H1 (cell line): ENCODE data around the gene TMEM131L. TPM values are rescaled to one million over a fixed set of nuclear protein-coding genes. Genes with fewer than 3 reads are reported as not detected.

ENCODE experiments used
- CTCF ChIA-PET: fragments of 300-600 bp; sonication (Branson Sonifier 250); formaldehyde crosslinking; loops from one replicate; lab custom pipeline; 2021; ENCODE audit not compliant: partially characterized antibody; lab: Charles Lee
- POLR2A ChIA-PET: fragments of 300-600 bp; sonication (Branson Sonifier 250); formaldehyde crosslinking; loops from one replicate; lab custom pipeline; 2021; ENCODE audit warnings: inconsistent platforms; ENCODE audit not compliant: partially characterized antibody; lab: Charles Lee
- DNase-seq, 2 experiments: peaks; one replicate each; pipeline versions ENCODE4 v3.0.0 to v3.0.0-alpha.2; 2010 to 2022; ENCODE audit warnings: low spot score in 2 of 2, low read depth in 1 of 2, mixed read lengths in 1 of 2
- FAIRE-seq: peaks from 2 replicates; lab custom pipeline; 2011; peaks lifted over from hg19 to GRCh38; lab: Jason Lieb, UNC
- H2AFZ ChIP-seq: 2 replicates; pipeline ENCODE4 v1.8.1; 2012; ENCODE audit warnings: low read length, inconsistent platforms
- H2AK5ac ChIP-seq: 2 replicates; pipeline ENCODE4 v1.6.1; 2013; ENCODE audit warnings: low read depth, low read length
- H2BK120ac ChIP-seq: replicated peaks from 2 replicates; pipeline ENCODE3; 2013; ENCODE audit warnings: low read depth, low read length, inconsistent platforms
- H2BK12ac ChIP-seq: 2 replicates; pipeline ENCODE4 v1.6.1; 2013; ENCODE audit warnings: low read depth, low read length
- H2BK15ac ChIP-seq: 2 replicates; pipeline ENCODE4 v1.6.1; 2013; ENCODE audit warnings: low read length
- H2BK20ac ChIP-seq: 2 replicates; pipeline ENCODE4 v1.6.1; 2013; ENCODE audit warnings: low read length
- H2BK5ac ChIP-seq: 2 replicates; pipeline ENCODE4 v1.6.1; 2013; ENCODE audit warnings: low read depth, low read length
- H3K14ac ChIP-seq: 2 replicates; pipeline ENCODE4 v1.6.1; 2013; ENCODE audit warnings: inconsistent platforms; ENCODE audit not compliant: insufficient read length
- H3K18ac ChIP-seq: 2 replicates; pipeline ENCODE4 v1.6.1; 2013; ENCODE audit warnings: low read length; ENCODE audit errors: extremely low read depth
- H3K23ac ChIP-seq: 2 replicates; pipeline ENCODE4 v1.6.1; 2013; ENCODE audit warnings: inconsistent platforms; ENCODE audit not compliant: insufficient read length
- H3K23me2 ChIP-seq: 2 replicates; pipeline ENCODE4 v1.6.1; 2013; ENCODE audit warnings: low read depth, low read length
- H3K27ac ChIP-seq: 2 replicates; pipeline ENCODE4 v1.6.1; 2011; ENCODE audit warnings: low read depth, low read length, inconsistent platforms
- H3K27me3 ChIP-seq, 4 experiments: replicated peaks in 1 of 4; 1 replicate in 1 of 4; 2 replicates in 3 of 4; pipeline versions ENCODE4 v1.6.1 to v1.8.1; 2011 to 2013; ENCODE audit warnings: low read length in 3 of 4, mild to moderate bottlenecking in 3 of 4, inconsistent platforms in 2 of 4, mixed read lengths in 2 of 4, moderate library complexity in 1 of 4; ENCODE audit not compliant: control insufficient read depth in 3 of 4, insufficient read depth in 3 of 4; ENCODE audit errors: extremely low read depth in 1 of 4
- H3K36me3 ChIP-seq, 4 experiments: 2 replicates each; pipeline versions ENCODE4 v1.6.1 to v1.8.1; 2011 to 2013; ENCODE audit warnings: mild to moderate bottlenecking in 4 of 4, low read length in 3 of 4, moderate library complexity in 2 of 4, control low read depth in 1 of 4, inconsistent platforms in 1 of 4; ENCODE audit not compliant: insufficient read depth in 4 of 4, control insufficient read depth in 2 of 4
- H3K4ac ChIP-seq: replicated peaks from 2 replicates; pipeline ENCODE3; 2013; ENCODE audit warnings: low read length, low read depth, mixed read lengths, inconsistent platforms; ENCODE audit not compliant: insufficient read length
- H3K4me1 ChIP-seq, 4 experiments: replicated peaks in 1 of 4; 1 replicate in 1 of 4; 2 replicates in 3 of 4; pipeline versions ENCODE4 v1.6.1 to v1.8.1; 2011 to 2013; ENCODE audit warnings: low read length in 3 of 4, inconsistent platforms in 2 of 4, mixed read lengths in 1 of 4; ENCODE audit not compliant: insufficient read depth in 4 of 4, control insufficient read depth in 3 of 4
- H3K4me2 ChIP-seq, 2 experiments: 2 replicates each; pipeline versions ENCODE4 v1.6.1 to v1.8.1; 2011 to 2013; ENCODE audit warnings: low read depth in 2 of 2, low read length in 2 of 2, control low read depth in 1 of 2, inconsistent platforms in 1 of 2, mild to moderate bottlenecking in 1 of 2; ENCODE audit not compliant: insufficient read depth in 1 of 2
- H3K4me3 ChIP-seq, 4 experiments: fragments of 200-600, 300-600 bp in 1 of 4; sonication (generic), shearing (Covaris generic), sonication (Bioruptor Twin) in 1 of 4; 2 replicates each; pipeline versions ENCODE4 v1.5.1 to v1.8.1; 2011 to 2016; ENCODE audit warnings: low read length in 4 of 4, low read depth in 3 of 4, control low read depth in 2 of 4, inconsistent platforms in 2 of 4, mild to moderate bottlenecking in 2 of 4, mixed read lengths in 1 of 4, moderate library complexity in 1 of 4; ENCODE audit not compliant: insufficient read depth in 2 of 4; ENCODE audit errors: extremely low read depth in 1 of 4
- H3K56ac ChIP-seq: replicated peaks from 2 replicates; pipeline ENCODE3; 2013; ENCODE audit warnings: low read depth, mild to moderate bottlenecking, mixed read lengths, low read length, inconsistent platforms; ENCODE audit not compliant: insufficient read length
- H3K79me1 ChIP-seq: 2 replicates; pipeline ENCODE4 v1.6.1; 2013; ENCODE audit warnings: low read depth, low read length, control low read depth
- H3K79me2 ChIP-seq, 2 experiments: 2 replicates each; pipeline versions ENCODE4 v1.6.1 to v1.8.1; 2012 to 2013; ENCODE audit warnings: low read length in 2 of 2, mild to moderate bottlenecking in 2 of 2, inconsistent platforms in 1 of 2; ENCODE audit not compliant: insufficient read depth in 2 of 2, control insufficient read depth in 1 of 2
- H3K9ac ChIP-seq, 4 experiments: replicated peaks in 1 of 4; 1 replicate in 1 of 4; 2 replicates in 3 of 4; pipeline versions ENCODE4 v1.6.1 to v1.8.1; 2011 to 2013; ENCODE audit warnings: low read depth in 3 of 4, low read length in 3 of 4, control low read depth in 2 of 4, mild to moderate bottlenecking in 2 of 4, moderate library complexity in 2 of 4, inconsistent platforms in 1 of 4; ENCODE audit errors: extremely low read depth in 1 of 4
- H3K9me3 ChIP-seq, 2 experiments: 2 replicates each; pipeline versions ENCODE4 v1.6.1 to v1.8.1; 2012 to 2013; ENCODE audit warnings: mild to moderate bottlenecking in 2 of 2, moderate library complexity in 2 of 2, control low read depth in 1 of 2, inconsistent platforms in 1 of 2, low read depth in 1 of 2, low read length in 1 of 2, mixed read lengths in 1 of 2; ENCODE audit not compliant: insufficient read depth in 2 of 2
- H4K20me1 ChIP-seq, 2 experiments: replicated peaks in 1 of 2; 2 replicates each; pipeline versions ENCODE3 to v1.8.1; 2011 to 2013; ENCODE audit warnings: inconsistent platforms in 2 of 2, low read length in 2 of 2, mild to moderate bottlenecking in 1 of 2; ENCODE audit not compliant: insufficient read depth in 2 of 2, control insufficient read depth in 1 of 2
- H4K5ac ChIP-seq: 2 replicates; pipeline ENCODE4 v1.6.1; 2013; ENCODE audit warnings: low read length, low read depth, mixed read lengths, inconsistent platforms; ENCODE audit not compliant: insufficient read length
- H4K8ac ChIP-seq: 2 replicates; pipeline ENCODE4 v1.8.0; 2013; ENCODE audit warnings: mild to moderate bottlenecking, moderate library complexity, low read length, inconsistent platforms; ENCODE audit not compliant: insufficient read depth; ENCODE audit errors: extremely low read depth
- H4K91ac ChIP-seq: replicated peaks from 2 replicates; pipeline ENCODE3; 2013; ENCODE audit warnings: low read length, mixed read lengths, inconsistent platforms; ENCODE audit not compliant: insufficient read length
- WGBS, 2 experiments: shearing (Covaris generic) in 1 of 2; methylation state at CpG; one replicate each; pipeline versions ENCODE4 v1.1.6 to v1.1.7; 2013 to 2015; ENCODE audit warnings: low lambda C conversion rate in 2 of 2, mixed read lengths in 2 of 2, inconsistent platforms in 1 of 2, low coverage in 1 of 2, missing lambda C conversion rate in 1 of 2; ENCODE audit not compliant: insufficient replicate concordance in 2 of 2, insufficient coverage in 1 of 2, insufficient read length in 1 of 2; ENCODE audit errors: extremely low coverage in 1 of 2, missing lambda C conversion rate in 1 of 2; 5-methylcytosine and 5-hydroxymethylcytosine counted together
- polyA plus RNA-seq, 7 experiments: library from polyadenylated mRNA; depleted of rRNA in 3 of 7; stranded (reverse) in 5 of 7; unstranded in 2 of 7; fragments of >200 nt in 5 of 7; fragments of 200-250 nt in 2 of 7; gene quantifications; 1 replicate in 5 of 7; 2 replicates in 1 of 7; 4 replicates in 1 of 7; pipeline versions ENCODE4 v1.2.1 to v1.2.3, GENCODE V29; 2011 to 2013; ENCODE audit warnings: missing spikeins in 2 of 7, mixed read lengths in 2 of 7
- total RNA-seq: library from RNA; stranded (reverse); fragmentation: NEBNext Ultra II Directional; extraction: Animal tissue kit (Norgen Biotek cat#: 25700); gene quantifications from 2 replicates; pipeline ENCODE4 v1.2.1, GENCODE V29; 2021

The TMEM131L gene
- total and polyA plus RNA-seq, 2 of the 8 experiments (the other 6 are each of a cell fraction or from before 2014, with no cell fraction given), result 14.3 to 26.1 TPM

- Histone ChIP-seq H2BK15ac (no peak overlapping the region), H2BK20ac (no peak overlapping the region), H2BK120ac (no peak overlapping the region), H3K23ac (no peak overlapping the region), H2BK12ac (no peak overlapping the region), H3K4me3 (no peak overlapping the region), H3K9me3 (0 out of 4 replicates have a peak, but pooled peaks cover 0 to under 1% of the 10 kb centered on the region in 2 experiments), H3K36me3 (peaks cover 4 to 19% (median 9%) of the 10 kb centered on the region in 4 experiments; a peak in 6 of 8 replicates), H3K4me2 (no peak overlapping the region), H2AFZ (peak overlapping the region; percentile 74; the same call in 1 of the 2 replicates), H4K5ac (no peak overlapping the region), H3K79me2 (no peaks in the 10 kb centered on the region), H4K91ac (no peak overlapping the region), H3K79me1 (no peaks in the 10 kb centered on the region), H3K23me2 (no peaks in the 10 kb centered on the region), H3K27ac (no peak overlapping the region), H3K14ac (no peak overlapping the region), H4K8ac (peak overlapping the region; percentile 4; the same call in 1 of the 2 replicates), H3K4ac (no peak overlapping the region), H4K20me1 (no peaks in the 10 kb centered on the region), H2BK5ac (no peak overlapping the region), H3K4me1 (peaks cover 0 to 7% (median 0%) of the 10 kb centered on the region in 4 experiments; a peak in 3 of 7 replicates), H3K9ac (no peak overlapping the region), H3K27me3 (no peaks in the 10 kb centered on the region), H3K56ac (no peak overlapping the region), H2AK5ac (no peak overlapping the region), H3K18ac (no peak overlapping the region)
- no peak for DNase-seq
- FAIRE-seq, result no peak
- 86% methylated on average over 22 of the region's 23 CpGs; no CpG with 5 or more reads in 1 of the 2 experiments for WGBS, 2 experiments
- ChIA-PET POLR2A (interaction anchor here (0.6 to 0.8 kb wide), 2 partner anchors 144 to 236 kb away, joined by 3 to 4 read pairs; no protein-coding TSS in a partner anchor), CTCF (interaction anchor here (0.6 to 2.5 kb wide), 13 partner anchors 10 to 689 kb away, joined by 3 to 30 read pairs (median 3); partner anchors contain the start of gene TLR2)
Measured at GRCh38 chr4:153639833-153640802, 174.0 kb downstream of the TMEM131L start.
